ENCODE measurements around the gene CALHM6. TPM values are rescaled to one million over a fixed set of nuclear protein-coding genes. Genes with fewer than 3 reads are reported as not detected.
A peak's percentile ranks its signal among the peaks of the same experiment; 100 is the strongest.

CALHM6 gene
- polyA plus RNA-seq (2013, experiment 1 of 2; ENCODE audit: insufficient read length): 3.3 TPM
- polyA plus RNA-seq (2013, experiment 2 of 2; ENCODE audit: insufficient read length): 2.2 TPM

GRCh38 chr6:116461331-116461931 lies at the start of gene CALHM6:
Gene CALHM6 (plus strand): TSS chr6:116461375. CDS start chr6:116461930, 555 bp downstream.
- no peak for DNase-seq

- DNase-seq: peak; percentile 47
Measured at GRCh38 chr6:116412270-116412669, 48.9 kb upstream of the CALHM6 start.

- no peak for DNase-seq
Measured at GRCh38 chr6:116413357-116413756, 47.8 kb upstream of the CALHM6 start.

GRCh38 chr6:116417661-116418060 lies 43.5 kb upstream of the CALHM6 start:
- no peak for DNase-seq

- peak; percentile 31 for DNase-seq
Measured at GRCh38 chr6:116419069-116419786, 41.9 kb upstream of the CALHM6 start.

- no peak for DNase-seq
Measured at GRCh38 chr6:116420341-116420740, 40.8 kb upstream of the CALHM6 start.

GRCh38 chr6:116422238-116422637 lies 38.9 kb upstream of the CALHM6 start:
- DNase-seq: no peak

GRCh38 chr6:116424001-116424400 lies 37.2 kb upstream of the CALHM6 start:
- peak; percentile 44 for DNase-seq

GRCh38 chr6:116426551-116426950 lies 34.6 kb upstream of the CALHM6 start:
- DNase-seq: no peak

- no peak for DNase-seq
Measured at GRCh38 chr6:116429111-116429510, 32.1 kb upstream of the CALHM6 start.

GRCh38 chr6:116430860-116431259 lies 30.3 kb upstream of the CALHM6 start:
- DNase-seq: no peak

GRCh38 chr6:116431964-116432595 lies 29.1 kb upstream of the CALHM6 start:
- no peak for DNase-seq

- DNase-seq: no peak
Measured at GRCh38 chr6:116433206-116433712, 27.9 kb upstream of the CALHM6 start.

- no peak for DNase-seq
Measured at GRCh38 chr6:116434056-116434725, 27.0 kb upstream of the CALHM6 start.

GRCh38 chr6:116436586-116436985 lies 24.6 kb upstream of the CALHM6 start:
- DNase-seq: no peak

GRCh38 chr6:116437656-116438055 lies 23.5 kb upstream of the CALHM6 start:
- no peak for DNase-seq

GRCh38 chr6:116438590-116439448 lies 22.4 kb upstream of the CALHM6 start:
- DNase-seq: peak; percentile 47

- DNase-seq: peak; percentile 78
Measured at GRCh38 chr6:116439522-116440051, 21.6 kb upstream of the CALHM6 start.

- DNase-seq: peak; percentile 28
Measured at GRCh38 chr6:116443105-116443504, 18.1 kb upstream of the CALHM6 start.

- DNase-seq: peak; percentile 64
Measured at GRCh38 chr6:116444092-116444491, 17.1 kb upstream of the CALHM6 start.

GRCh38 chr6:116444575-116444974 lies 16.6 kb upstream of the CALHM6 start:
- DNase-seq: no peak

GRCh38 chr6:116445102-116445501 lies 16.1 kb upstream of the CALHM6 start:
- DNase-seq: peak; percentile 21

All from fibroblast of skin of scalp (primary cell).